K562 (cell line): Measurements from ENCODE around the gene TULP3.

ENCODE experiments used
- ARNT ChIP-seq, 2 experiments: fragments of 450-650 bp; IDR thresholded peaks; 2 replicates each; pipeline ENCODE4 v1.6.1; 2016; ENCODE audit warnings: mild to moderate bottlenecking in 1 of 2
- HDAC2 ChIP-seq: fragments of 450-650 bp; IDR thresholded peaks from 2 replicates; pipeline ENCODE4 v1.6.1; 2016; ENCODE audit warnings: mild to moderate bottlenecking
- HDGF ChIP-seq: fragments of 450-650 bp; IDR thresholded peaks from 2 replicates; pipeline ENCODE4 v1.6.1; 2016
- KDM1A ChIP-seq, 2 experiments: fragments of 450-650 bp; IDR thresholded peaks; 2 replicates each; pipeline ENCODE4 v1.6.1; 2016; ENCODE audit warnings: mild to moderate bottlenecking in 2 of 2
- MTF1 ChIP-seq: fragments of 250-450 bp; sonication (Bioruptor Pico); IDR thresholded peaks from 2 replicates; pipeline ENCODE4 v1.9.0; 2021; ENCODE audit warnings: moderate library complexity, mild to moderate bottlenecking, inconsistent platforms, borderline replicate concordance
- RAD21 ChIP-seq, 2 experiments: fragments of 250-450 bp in 1 of 2; fragments of 450-650 bp in 1 of 2; sonication (Bioruptor Pico) in 1 of 2; formaldehyde crosslinking in 1 of 2; IDR thresholded peaks in 1 of 2; conservative IDR thresholded peaks in 1 of 2; 2 replicates each; pipeline versions ENCODE4 v1.4.0 to v1.8.0; 2020 to 2022; ENCODE audit warnings: mild to moderate bottlenecking in 2 of 2, moderate library complexity in 1 of 2
- SIN3A ChIP-seq, 2 experiments: fragments of 150-350 bp in 1 of 2; IDR thresholded peaks; 2 replicates each; pipeline ENCODE4 v1.6.1; 2011 to 2016; ENCODE audit warnings: borderline replicate concordance in 2 of 2, low read depth in 2 of 2, low read length in 2 of 2, mild to moderate bottlenecking in 2 of 2, moderate library complexity in 2 of 2; ENCODE audit not compliant: control insufficient read depth in 1 of 2
- ZBTB17 ChIP-seq: fragments of 450-650 bp; formaldehyde crosslinking; IDR thresholded peaks from 2 replicates; pipeline ENCODE4 v1.4.0; 2020; ENCODE audit warnings: mild to moderate bottlenecking
- ZBTB33 ChIP-seq: sonication (generic); formaldehyde crosslinking; IDR thresholded peaks from 2 replicates; pipeline ENCODE4 v1.8.1; 2023; ENCODE audit warnings: mild to moderate bottlenecking, missing genetic modification reagents
- ZNF274 ChIP-seq: IDR thresholded peaks from 2 replicates; pipeline ENCODE4 v1.6.1; 2011; ENCODE audit warnings: low read depth, mild to moderate bottlenecking, low read length, moderate library complexity, borderline replicate concordance
- TF ChIP-seq, protein P1 (sequence below), 3 experiments: IDR thresholded peaks in 2 of 3; conservative IDR thresholded peaks in 1 of 3; 2 replicates each; pipeline ENCODE4 v1.5.1; 2011 to 2012; ENCODE audit warnings: low read length in 3 of 3, mild to moderate bottlenecking in 3 of 3, control low read depth in 2 of 3, improper control_type of control experiment in 1 of 3, inconsistent platforms in 1 of 3, low read depth in 1 of 3, mixed read lengths in 1 of 3, moderate library complexity in 1 of 3; ENCODE audit not compliant: insufficient read depth in 2 of 3

GRCh38 chr12:2936301-2936700, 45.6 kb downstream of the TULP3 start:
- no peak for TF ChIP-seq ARNT (IDR thresholded peaks at IDR 0.05)
- no peak for TF ChIP-seq ZBTB17 (CRISPR knock-in tag)
- TF ChIP-seq, protein P1, sequence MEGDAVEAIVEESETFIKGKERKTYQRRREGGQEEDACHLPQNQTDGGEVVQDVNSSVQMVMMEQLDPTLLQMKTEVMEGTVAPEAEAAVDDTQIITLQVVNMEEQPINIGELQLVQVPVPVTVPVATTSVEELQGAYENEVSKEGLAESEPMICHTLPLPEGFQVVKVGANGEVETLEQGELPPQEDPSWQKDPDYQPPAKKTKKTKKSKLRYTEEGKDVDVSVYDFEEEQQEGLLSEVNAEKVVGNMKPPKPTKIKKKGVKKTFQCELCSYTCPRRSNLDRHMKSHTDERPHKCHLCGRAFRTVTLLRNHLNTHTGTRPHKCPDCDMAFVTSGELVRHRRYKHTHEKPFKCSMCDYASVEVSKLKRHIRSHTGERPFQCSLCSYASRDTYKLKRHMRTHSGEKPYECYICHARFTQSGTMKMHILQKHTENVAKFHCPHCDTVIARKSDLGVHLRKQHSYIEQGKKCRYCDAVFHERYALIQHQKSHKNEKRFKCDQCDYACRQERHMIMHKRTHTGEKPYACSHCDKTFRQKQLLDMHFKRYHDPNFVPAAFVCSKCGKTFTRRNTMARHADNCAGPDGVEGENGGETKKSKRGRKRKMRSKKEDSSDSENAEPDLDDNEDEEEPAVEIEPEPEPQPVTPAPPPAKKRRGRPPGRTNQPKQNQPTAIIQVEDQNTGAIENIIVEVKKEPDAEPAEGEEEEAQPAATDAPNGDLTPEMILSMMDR (IDR thresholded peaks at IDR 0.05 in 2 of 3, conservative IDR thresholded peaks at IDR 0.05 in 1 of 3; ENCODE audit: insufficient read depth in 2 of 3, low read depth in 1 of 3, low read length in 3 of 3): no peak
- TF ChIP-seq HDGF: no peak
- no peak for TF ChIP-seq HDAC2
- no peak for TF ChIP-seq SIN3A (IDR thresholded peaks at IDR 0.05; ENCODE audit: borderline replicate concordance in 2 of 2, control insufficient read depth in 1 of 2, low read depth in 2 of 2, low read length in 2 of 2)
- TF ChIP-seq MTF1 (CRISPR knock-in tag): no peak
- TF ChIP-seq ZNF274: no peak
- no peak for TF ChIP-seq ZBTB33 (CRISPR knock-in tag)
- TF ChIP-seq KDM1A (IDR thresholded peaks at IDR 0.05): no peak
- no peak for TF ChIP-seq RAD21 (CRISPR knock-in tag; conservative IDR thresholded peaks at IDR 0.05 in 1 of 2, IDR thresholded peaks at IDR 0.05 in 1 of 2)
